Activated T-helper 1 cell treated with anti-CD3 and anti-CD28 coated beads, Interleukin-12 subunit alpha, Interleukin-12 subunit beta, Interleukin-2, Interleukin-4 antibody, amounts not matched to agents 30 ng/mL and 10 ng/mL and 1 ng/mL, durations not matched to agents 14 hours and 24 hours and 36 hours (primary cell): ENCODE measurements around the gene ITPR1. TPM values are rescaled to one million over a fixed set of nuclear protein-coding genes. Genes with fewer than 3 reads are reported as not detected.

Experiments used
- DNase-seq: peaks from one replicate; pipeline ENCODE4 v3.0.0; 2021; ENCODE audit warnings: low spot score
- H3K27ac Mint-ChIP-seq: one replicate; pipeline ENCODE4 v1.8.0; 2021; ENCODE audit warnings: mild to moderate bottlenecking, mixed read lengths
- H3K27me3 Mint-ChIP-seq: one replicate; pipeline ENCODE4 v1.8.0; 2022; ENCODE audit warnings: mild to moderate bottlenecking, moderate library complexity, mixed read lengths; ENCODE audit not compliant: insufficient read depth
- H3K36me3 Mint-ChIP-seq: one replicate; pipeline ENCODE4 v1.8.0; 2021; ENCODE audit warnings: low read depth, mixed read lengths
- H3K4me1 Mint-ChIP-seq: one replicate; pipeline ENCODE4 v1.8.0; 2021; ENCODE audit warnings: low read depth, mixed read lengths
- H3K4me3 Mint-ChIP-seq: one replicate; pipeline ENCODE4 v1.8.0; 2021; ENCODE audit warnings: mild to moderate bottlenecking, moderate library complexity, mixed read lengths
- H3K9me3 Mint-ChIP-seq: one replicate; pipeline ENCODE4 v1.8.0; 2021; ENCODE audit warnings: mixed read lengths
- intact Hi-C: fragments of 100-400 bp; cut with micrococcal nuclease; formaldehyde crosslinking; loops from one replicate; pipeline ENCODE4 v1.15.1; 2024
- total RNA-seq: library from RNA; stranded (reverse); gene quantifications from 2 replicates; pipeline ENCODE4 v1.2.3, GENCODE V29; 2022

The ITPR1 gene
- total RNA-seq, 1 donor from 2014 or later, result 108 TPM

DNA sequence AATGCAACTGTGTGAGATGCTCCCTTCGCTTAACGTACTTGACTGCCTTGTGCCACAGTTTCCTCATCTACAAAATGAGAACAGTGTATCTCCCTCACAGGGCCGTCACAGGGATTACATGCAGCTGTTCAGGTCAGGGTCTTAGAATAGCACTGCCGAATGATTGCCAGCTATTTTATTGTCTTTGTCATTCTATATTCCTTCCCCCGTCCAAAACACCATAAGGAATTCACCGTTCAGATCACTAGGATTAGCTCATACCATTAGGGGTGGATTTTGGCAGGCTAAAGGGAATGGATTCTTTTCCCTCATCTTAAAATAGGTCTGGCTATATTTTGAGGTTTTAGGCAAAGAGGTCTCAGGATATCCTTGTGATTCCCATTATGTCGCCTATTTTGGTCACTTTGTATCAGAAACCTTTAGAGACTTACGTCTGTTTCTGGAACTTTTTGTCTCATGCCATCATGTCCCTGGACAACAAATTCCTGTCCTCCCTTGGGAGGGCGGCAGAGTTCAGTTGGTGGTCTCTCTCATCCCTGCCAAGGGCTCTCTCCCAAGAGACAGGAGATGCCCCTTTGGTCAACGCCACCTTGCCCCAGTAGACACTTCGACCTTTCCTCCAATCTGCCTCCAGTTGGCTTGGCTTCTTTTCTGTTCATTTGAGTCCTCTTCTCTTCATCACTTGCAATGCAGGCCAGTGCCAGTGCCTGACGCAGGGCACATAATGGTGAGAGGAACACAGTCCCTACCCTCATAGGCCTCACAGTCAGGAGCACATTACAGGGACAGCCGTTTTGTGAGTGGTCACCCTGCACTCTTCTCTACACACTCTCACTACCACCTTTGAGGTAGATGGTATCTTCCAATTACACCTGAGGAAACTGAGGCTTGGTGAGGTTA is 314.5 kb downstream of the ITPR1 start:
- H3K27ac Mint-ChIP-seq, result peak overlapping the region; percentile 16
- H3K4me3 Mint-ChIP-seq, result peak overlapping the region; percentile 48

DNA sequence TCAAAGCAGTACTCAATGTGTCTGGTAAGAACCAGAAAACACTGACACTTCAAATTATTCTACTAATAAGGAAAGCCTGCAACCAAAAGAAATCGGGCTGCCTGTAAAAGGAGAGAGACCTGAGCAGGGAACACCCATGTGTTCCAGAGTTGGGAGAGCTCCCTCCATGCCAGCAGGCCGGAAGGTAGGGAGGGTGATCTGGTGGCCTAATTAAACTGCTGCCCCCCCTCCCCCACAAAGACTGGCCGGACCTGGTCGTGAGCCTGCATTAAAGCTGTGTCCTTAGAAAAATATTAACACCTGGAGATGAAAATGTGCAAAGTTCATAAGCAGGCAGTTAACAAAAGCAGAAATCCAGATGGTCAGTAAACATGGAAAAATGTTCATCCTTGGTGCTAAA is 315.5 kb downstream of the ITPR1 start:
- H3K27ac Mint-ChIP-seq, result no peak overlapping the region
- peaks cover 4% of the 10 kb centered on the region for H3K9me3 Mint-ChIP-seq
- no peaks in the 10 kb centered on the region for H3K27me3 Mint-ChIP-seq
- H3K36me3 Mint-ChIP-seq, result peaks cover 70% of the 10 kb centered on the region
- DNase-seq, result no peak
- no peak overlapping the region for H3K4me3 Mint-ChIP-seq
- H3K4me1 Mint-ChIP-seq, result peaks cover 63% of the 10 kb centered on the region
- intact Hi-C loops, result no loop called here

More for the DNA sequence above, 314.5 kb downstream of the ITPR1 start:
- H3K36me3 Mint-ChIP-seq, result peaks cover 70% of the 10 kb centered on the region
- peaks cover 4% of the 10 kb centered on the region for H3K9me3 Mint-ChIP-seq
- no peak for DNase-seq
- H3K4me1 Mint-ChIP-seq, result peaks cover 64% of the 10 kb centered on the region
- no peaks in the 10 kb centered on the region for H3K27me3 Mint-ChIP-seq
- intact Hi-C loops, result no loop called here

DNA sequence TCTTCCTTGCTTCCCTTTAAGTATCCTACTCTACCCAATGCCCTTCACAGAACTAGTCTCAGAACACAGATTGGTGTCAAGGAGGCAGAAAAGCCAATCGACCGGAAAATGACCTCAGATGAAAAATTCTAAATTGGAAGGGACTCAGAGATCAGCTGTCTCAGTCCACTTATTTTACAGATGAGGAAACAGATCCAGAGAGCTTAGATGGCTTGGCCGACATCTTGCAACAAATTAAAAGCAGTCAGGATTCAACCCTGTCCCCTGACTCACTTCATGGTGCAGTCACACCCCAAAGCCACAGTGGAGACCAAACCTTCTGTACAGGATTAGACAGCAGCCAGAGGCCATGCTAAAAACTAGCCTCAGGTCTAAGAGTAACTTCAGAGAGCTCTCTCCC is 316.8 kb downstream of the ITPR1 start:
- peaks cover 68% of the 10 kb centered on the region for H3K36me3 Mint-ChIP-seq
- H3K4me3 Mint-ChIP-seq, result no peak overlapping the region
- H3K27me3 Mint-ChIP-seq, result no peaks in the 10 kb centered on the region
- H3K4me1 Mint-ChIP-seq, result peaks cover 63% of the 10 kb centered on the region
- intact Hi-C loops, result no loop called here
- H3K27ac Mint-ChIP-seq, result no peak overlapping the region
- peaks cover 4% of the 10 kb centered on the region for H3K9me3 Mint-ChIP-seq
- no peak for DNase-seq

DNA sequence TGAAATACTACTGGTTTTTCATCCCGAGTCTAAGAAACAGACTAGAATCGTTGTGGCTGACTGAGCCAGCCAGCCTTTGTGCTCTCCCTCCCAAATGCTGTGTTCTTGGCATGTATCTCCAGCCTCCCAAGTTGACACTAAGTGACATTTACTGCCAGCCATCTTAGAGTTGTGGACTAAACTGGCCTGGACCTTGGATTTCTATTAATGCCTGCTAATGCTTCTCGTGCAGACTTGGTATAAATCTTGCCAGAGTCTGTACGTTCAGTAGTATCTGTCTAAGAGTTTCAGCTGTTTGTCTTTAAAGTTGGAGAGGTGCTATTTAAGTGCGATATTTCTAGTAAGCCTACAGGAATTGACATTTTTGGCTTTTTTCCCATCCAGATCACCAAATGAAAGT is 319.4 kb downstream of the ITPR1 start:
- H3K4me3 Mint-ChIP-seq, result no peak overlapping the region
- no peak for DNase-seq
- H3K9me3 Mint-ChIP-seq, result peaks cover 10% of the 10 kb centered on the region
- no peaks in the 10 kb centered on the region for H3K27me3 Mint-ChIP-seq
- intact Hi-C loops, result no loop called here
- H3K4me1 Mint-ChIP-seq, result peaks cover 58% of the 10 kb centered on the region
- no peak overlapping the region for H3K27ac Mint-ChIP-seq
- peaks cover 69% of the 10 kb centered on the region for H3K36me3 Mint-ChIP-seq

DNA sequence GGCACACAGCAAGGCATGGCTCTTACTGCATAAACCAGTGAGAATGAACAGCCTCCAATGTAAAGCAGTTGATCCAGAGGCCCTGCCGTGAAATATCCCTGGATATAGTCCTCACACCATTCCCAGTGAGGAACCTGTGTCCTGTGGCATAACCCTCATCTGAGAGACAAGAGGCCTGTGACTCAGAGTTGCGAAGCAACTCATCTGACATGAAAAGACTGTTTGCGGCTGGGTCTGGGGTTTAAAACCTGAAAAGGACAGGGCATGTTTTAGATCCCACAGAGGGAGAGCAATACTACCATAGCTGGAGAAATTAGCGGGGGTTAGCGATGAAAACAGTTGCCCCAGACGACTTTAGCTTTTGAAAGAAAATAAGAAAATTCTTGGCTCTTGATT is 320.8 kb downstream of the ITPR1 start:
- H3K4me3 Mint-ChIP-seq, result peak overlapping the region; percentile 59
- DNase-seq, result no peak
- peaks cover 23% of the 10 kb centered on the region for H3K9me3 Mint-ChIP-seq
- H3K4me1 Mint-ChIP-seq, result peaks cover 58% of the 10 kb centered on the region
- intact Hi-C loops, result no loop called here
- H3K27me3 Mint-ChIP-seq, result no peaks in the 10 kb centered on the region
- no peak overlapping the region for H3K27ac Mint-ChIP-seq
- H3K36me3 Mint-ChIP-seq, result peaks cover 71% of the 10 kb centered on the region

DNA sequence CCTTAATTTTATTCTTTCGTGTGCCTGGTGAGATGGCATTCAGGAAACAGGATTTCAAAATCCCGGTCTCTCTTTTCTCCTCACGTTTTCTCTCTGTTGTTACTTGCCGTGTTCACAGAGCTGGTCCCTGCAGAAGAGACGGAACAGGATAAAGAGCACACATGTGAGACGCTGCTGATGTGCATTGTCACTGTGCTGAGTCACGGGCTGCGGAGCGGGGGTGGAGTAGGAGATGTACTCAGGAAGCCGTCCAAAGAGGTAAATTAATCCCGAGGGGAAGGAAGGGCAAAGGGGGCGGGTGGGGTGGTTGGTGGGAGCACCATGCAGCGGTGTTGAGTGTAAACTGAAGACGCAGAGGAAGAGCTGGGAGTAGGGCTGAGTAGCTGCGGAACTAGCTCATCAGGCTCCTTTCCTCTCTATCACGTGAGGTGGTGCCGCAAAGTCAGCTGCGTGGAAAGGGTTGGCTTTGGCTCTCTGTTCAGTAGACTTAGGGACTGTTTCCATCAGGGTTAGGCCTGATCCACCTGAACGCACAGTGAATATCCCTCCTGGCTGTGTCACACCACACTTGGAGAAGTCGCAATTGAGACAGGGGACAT is 321.3 kb downstream of the ITPR1 start:
- H3K27me3 Mint-ChIP-seq, result no peaks in the 10 kb centered on the region
- H3K27ac Mint-ChIP-seq, result peak overlapping the region; percentile 81
- H3K9me3 Mint-ChIP-seq, result peaks cover 23% of the 10 kb centered on the region
- peaks cover 62% of the 10 kb centered on the region for H3K4me1 Mint-ChIP-seq
- no peak for DNase-seq
- H3K4me3 Mint-ChIP-seq, result peak overlapping the region; percentile 59
- peaks cover 74% of the 10 kb centered on the region for H3K36me3 Mint-ChIP-seq
- intact Hi-C loops, result no loop called here

DNA sequence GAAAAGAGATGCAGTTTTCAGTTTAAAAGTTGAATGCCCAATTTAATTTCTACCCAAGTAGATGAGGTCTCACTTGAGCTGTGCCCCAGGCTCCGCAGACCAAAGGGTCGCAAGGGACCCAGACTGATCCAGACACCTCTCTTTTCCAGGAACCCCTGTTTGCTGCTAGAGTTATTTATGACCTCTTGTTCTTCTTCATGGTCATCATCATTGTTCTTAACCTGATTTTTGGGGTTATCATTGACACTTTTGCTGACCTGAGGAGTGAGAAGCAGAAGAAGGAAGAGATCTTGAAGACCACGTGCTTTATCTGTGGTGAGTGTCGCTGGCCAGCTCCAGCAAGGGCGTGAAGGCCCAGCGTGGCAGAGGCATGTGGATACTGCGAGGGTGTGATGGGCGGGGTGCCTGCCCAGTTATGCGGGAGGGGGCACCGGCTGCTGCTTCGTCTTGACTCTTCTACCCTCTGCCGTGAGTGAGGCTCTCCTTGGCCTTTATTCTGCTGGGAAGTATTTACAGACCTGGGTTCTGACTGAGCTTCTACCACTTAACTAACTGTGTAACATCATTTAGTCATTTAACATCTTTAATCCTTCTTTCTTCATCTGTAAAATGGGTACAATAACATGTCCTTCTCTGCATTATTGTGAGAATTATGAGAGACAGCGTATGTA is 321.9 kb downstream of the ITPR1 start:
- peak overlapping the region; percentile 25 for H3K27ac Mint-ChIP-seq

DNA sequence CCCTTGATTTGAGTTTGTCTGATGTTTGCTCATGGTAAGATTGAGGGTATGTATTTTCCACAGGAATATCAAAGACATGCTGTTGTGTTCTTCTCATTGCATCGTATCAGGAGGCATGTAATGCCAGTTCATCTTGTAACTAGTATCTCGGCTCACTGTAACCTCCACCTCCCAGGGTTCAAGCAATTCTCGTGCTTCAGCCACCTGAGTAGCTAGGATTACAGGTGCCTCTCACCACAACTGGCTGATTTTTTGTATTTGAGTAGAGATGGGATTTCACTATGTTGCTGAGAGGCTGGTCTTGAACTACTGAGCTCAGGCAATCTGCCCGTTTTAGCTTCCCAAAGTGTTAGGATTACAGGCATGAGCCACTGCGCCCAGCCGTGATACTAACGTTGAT is 323.2 kb downstream of the ITPR1 start:
- peaks cover 77% of the 10 kb centered on the region for H3K36me3 Mint-ChIP-seq
- no peak overlapping the region for H3K27ac Mint-ChIP-seq
- H3K27me3 Mint-ChIP-seq, result no peaks in the 10 kb centered on the region

More for the DNA sequence above, 321.9 kb downstream of the ITPR1 start:
- Mint-ChIP-seq H3K4me3 (peak overlapping the region; percentile 59), H3K27me3 (no peaks in the 10 kb centered on the region), H3K36me3 (peaks cover 75% of the 10 kb centered on the region), H3K9me3 (peaks cover 23% of the 10 kb centered on the region), H3K4me1 (peaks cover 64% of the 10 kb centered on the region)
- intact Hi-C loops, result no loop called here
- no peak for DNase-seq

DNA sequence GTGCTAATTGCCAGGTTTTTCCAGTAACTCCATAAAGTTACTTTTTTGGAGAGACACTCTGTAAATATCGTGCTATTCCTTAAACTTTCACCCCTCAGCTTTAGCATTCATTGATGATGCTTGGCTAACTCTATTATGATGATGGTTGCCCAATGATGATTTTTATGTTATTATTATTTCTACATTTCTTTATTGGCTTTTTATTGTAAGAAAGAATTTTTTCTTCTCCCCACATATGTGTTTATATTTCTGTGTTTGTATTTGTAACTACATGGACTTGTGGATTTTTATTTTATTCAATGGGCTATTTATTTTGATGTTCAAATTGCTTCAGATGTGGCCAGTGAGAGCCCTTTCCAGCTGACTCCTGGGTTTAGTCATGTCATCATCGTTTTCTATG is 323.6 kb downstream of the ITPR1 start:
- peaks cover 71% of the 10 kb centered on the region for H3K4me1 Mint-ChIP-seq

More for the DNA sequence above, 323.2 kb downstream of the ITPR1 start:
- H3K4me1 Mint-ChIP-seq, result peaks cover 67% of the 10 kb centered on the region
- DNase-seq, result no peak
- H3K4me3 Mint-ChIP-seq, result peak overlapping the region; percentile 50
- peaks cover 23% of the 10 kb centered on the region for H3K9me3 Mint-ChIP-seq
- intact Hi-C loops, result no loop called here

DNA sequence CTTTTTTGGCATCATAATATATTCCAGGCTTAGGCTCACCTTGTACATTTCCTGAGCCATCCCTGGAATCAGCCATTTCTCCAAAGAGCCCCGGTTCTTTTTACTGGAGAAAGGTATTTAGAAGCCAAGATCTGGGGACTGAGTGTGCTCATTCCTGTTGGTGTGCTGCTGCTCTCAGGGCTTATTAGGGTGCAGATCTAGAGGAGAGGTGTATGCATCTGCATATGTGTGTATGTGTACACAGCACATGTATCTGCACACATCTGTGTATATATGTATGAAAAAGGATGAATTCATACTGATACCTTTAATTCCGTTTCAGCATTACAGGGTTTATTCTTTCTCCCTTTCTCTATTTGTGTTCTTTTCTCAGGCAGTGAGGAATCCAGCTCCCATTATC is 324.0 kb downstream of the ITPR1 start:
- Mint-ChIP-seq H3K9me3 (peaks cover 23% of the 10 kb centered on the region), H3K27ac (peak overlapping the region; percentile 29), H3K36me3 (peaks cover 80% of the 10 kb centered on the region), H3K27me3 (no peaks in the 10 kb centered on the region), H3K4me1 (peaks cover 75% of the 10 kb centered on the region), H3K4me3 (peak overlapping the region; percentile 15)
- no peak for DNase-seq
- intact Hi-C loops, result no loop called here

More for the DNA sequence above, 323.6 kb downstream of the ITPR1 start:
- peak overlapping the region; percentile 15 for H3K4me3 Mint-ChIP-seq
- no peak for DNase-seq
- H3K9me3 Mint-ChIP-seq, result peaks cover 23% of the 10 kb centered on the region
- H3K27ac Mint-ChIP-seq, result no peak overlapping the region
- intact Hi-C loops, result no loop called here
- H3K36me3 Mint-ChIP-seq, result peaks cover 78% of the 10 kb centered on the region
- H3K27me3 Mint-ChIP-seq, result no peaks in the 10 kb centered on the region

DNA sequence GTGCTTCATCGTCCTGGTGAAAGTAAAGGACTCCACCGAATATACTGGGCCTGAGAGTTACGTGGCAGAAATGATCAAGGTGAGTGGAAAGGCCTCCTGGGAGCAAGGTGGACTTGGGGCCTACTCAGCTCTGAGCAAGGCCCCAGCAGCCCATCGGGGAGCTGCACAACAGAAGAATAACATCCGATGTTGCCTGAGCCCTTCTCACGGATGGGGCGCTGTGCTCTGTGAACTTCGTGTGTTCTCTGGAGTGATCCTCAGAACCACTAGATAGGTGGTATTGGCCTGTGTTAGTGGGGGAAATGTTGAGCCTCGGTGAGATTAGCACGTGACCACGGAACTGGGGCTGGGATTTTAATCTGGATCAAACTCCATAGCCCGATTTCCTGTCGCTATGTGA is 325.0 kb downstream of the ITPR1 start:
- Mint-ChIP-seq H3K4me1 (peaks cover 84% of the 10 kb centered on the region), H3K36me3 (peaks cover 79% of the 10 kb centered on the region), H3K27ac (peak overlapping the region; percentile 38), H3K27me3 (no peaks in the 10 kb centered on the region), H3K4me3 (peak overlapping the region; percentile 9), H3K9me3 (peaks cover 23% of the 10 kb centered on the region)
- intact Hi-C loops, result no loop called here
- no peak for DNase-seq

DNA sequence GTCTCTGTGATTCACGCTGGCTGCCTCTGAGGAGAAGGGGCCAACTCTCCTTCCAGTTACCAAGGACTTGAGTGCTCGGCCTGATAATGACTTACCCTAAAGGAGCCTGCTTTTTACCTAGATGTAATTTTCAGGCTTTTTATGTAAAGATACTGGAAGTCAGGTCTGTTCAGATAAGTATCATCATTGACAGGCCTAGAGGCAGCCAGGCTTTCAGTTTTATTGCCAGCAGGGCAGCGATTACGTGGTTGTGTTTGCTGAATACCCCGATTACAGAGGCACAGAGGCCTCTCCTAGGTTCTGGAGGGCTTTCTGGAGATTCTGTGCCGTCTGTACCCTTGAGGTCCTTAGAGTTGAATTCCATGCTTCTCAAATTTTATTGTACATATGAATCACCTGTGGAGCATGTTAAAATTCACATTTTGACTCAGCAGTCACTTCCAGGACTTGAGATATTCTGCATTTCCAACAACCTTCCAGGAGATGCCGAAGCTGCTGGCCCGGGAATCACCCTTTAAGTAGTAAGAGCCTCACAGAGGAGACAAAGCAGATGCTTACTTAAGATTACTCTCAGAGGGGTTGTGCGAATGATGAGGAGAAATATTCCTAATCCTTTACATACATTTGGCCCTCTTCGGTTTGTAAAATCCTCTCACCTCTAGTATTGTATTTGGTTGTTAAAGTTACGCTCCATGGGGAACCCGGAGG is 326.0 kb downstream of the ITPR1 start:
- peak overlapping the region; percentile 100 for H3K27ac Mint-ChIP-seq
- H3K4me3 Mint-ChIP-seq, result no peak overlapping the region
- H3K36me3 Mint-ChIP-seq, result peaks cover 83% of the 10 kb centered on the region

More for the DNA sequence above, 326.0 kb downstream of the ITPR1 start:
- Mint-ChIP-seq H3K9me3 (peaks cover 26% of the 10 kb centered on the region), H3K4me1 (peaks cover 86% of the 10 kb centered on the region), H3K27me3 (no peaks in the 10 kb centered on the region)
- no peak for DNase-seq
- intact Hi-C loops, result no loop called here
